HepG2 (cell line): ENCODE measurements around the gene CNN3. TPM values are rescaled to one million over a fixed set of nuclear protein-coding genes. Genes with fewer than 3 reads are reported as not detected.
A peak's percentile ranks its signal among the peaks of the same experiment; 100 is the strongest.

Source experiments
- ZMYM3 ChIP-seq: sonication (generic); formaldehyde crosslinking; IDR thresholded peaks from 2 replicates; pipeline ENCODE4 v1.5.1; 2020; ENCODE audit warnings: mild to moderate bottlenecking, missing genetic modification reagents
- ZNF780A ChIP-seq: sonication (generic); formaldehyde crosslinking; IDR thresholded peaks from 2 replicates; pipeline ENCODE4 v1.8.0; 2022; ENCODE audit warnings: mild to moderate bottlenecking, missing genetic modification reagents, moderate library complexity
- ZSCAN29 ChIP-seq: sonication (generic); formaldehyde crosslinking; conservative IDR thresholded peaks from 2 replicates; pipeline ENCODE4 v1.4.0; 2020; ENCODE audit warnings: mild to moderate bottlenecking, missing genetic modification reagents
- polyA plus RNA-seq, 8 experiments: library from polyadenylated mRNA; depleted of rRNA in 3 of 8; stranded (reverse) in 7 of 8; unstranded in 1 of 8; fragments of >200 nt; fragmentation: Illumina TruSeq in 4 of 8; extraction: Trizol in 4 of 8; gene quantifications; 2 replicates each; pipeline versions ENCODE4 v1.2.1 to v1.2.3, GENCODE V29; 2011 to 2016; ENCODE audit warnings: low read depth in 4 of 8, missing spikeins in 1 of 8, mixed read lengths in 1 of 8; ENCODE audit not compliant: insufficient read depth in 1 of 8
- total RNA-seq, 5 experiments: library from RNA; depleted of rRNA; stranded (reverse); fragments of >200 nt; fragmentation: Illumina TruSeq; extraction: Trizol; gene quantifications; 2 replicates each; pipeline ENCODE4 v1.2.3, GENCODE V29; 2016; ENCODE audit warnings: low read depth in 1 of 5
- TF ChIP-seq, protein P1 (sequence below): sonication (generic); formaldehyde crosslinking; IDR thresholded peaks from one replicate; pipeline ENCODE4 v1.5.1; 2020; ENCODE audit warnings: mild to moderate bottlenecking, missing genetic modification reagents; ENCODE audit errors: not compliant biosample characterization
- TF ChIP-seq, protein P2 (sequence below): sonication (generic); formaldehyde crosslinking; IDR thresholded peaks from 2 replicates; pipeline ENCODE4 v1.4.0; 2020; ENCODE audit warnings: missing genetic modification reagents
- TF ChIP-seq, protein P3 (sequence below), 2 experiments: sonication (generic) in 1 of 2; formaldehyde crosslinking in 1 of 2; IDR thresholded peaks; 2 replicates each; pipeline versions ENCODE4 v1.4.0 to v1.6.1; 2016 to 2020; ENCODE audit warnings: borderline replicate concordance in 1 of 2, low read depth in 1 of 2, mild to moderate bottlenecking in 1 of 2, missing genetic modification reagents in 1 of 2
- TF ChIP-seq, protein P4 (sequence below): sonication (generic); formaldehyde crosslinking; IDR thresholded peaks from 2 replicates; pipeline ENCODE4 v1.5.1; 2020; ENCODE audit warnings: missing genetic modification reagents, mild to moderate bottlenecking, borderline replicate concordance

Gene CNN3
- total and polyA plus RNA-seq, 2 of the 13 experiments (the other 11 are each of a cell fraction or from before 2014, with no cell fraction given): 113 to 223 TPM

DNA sequence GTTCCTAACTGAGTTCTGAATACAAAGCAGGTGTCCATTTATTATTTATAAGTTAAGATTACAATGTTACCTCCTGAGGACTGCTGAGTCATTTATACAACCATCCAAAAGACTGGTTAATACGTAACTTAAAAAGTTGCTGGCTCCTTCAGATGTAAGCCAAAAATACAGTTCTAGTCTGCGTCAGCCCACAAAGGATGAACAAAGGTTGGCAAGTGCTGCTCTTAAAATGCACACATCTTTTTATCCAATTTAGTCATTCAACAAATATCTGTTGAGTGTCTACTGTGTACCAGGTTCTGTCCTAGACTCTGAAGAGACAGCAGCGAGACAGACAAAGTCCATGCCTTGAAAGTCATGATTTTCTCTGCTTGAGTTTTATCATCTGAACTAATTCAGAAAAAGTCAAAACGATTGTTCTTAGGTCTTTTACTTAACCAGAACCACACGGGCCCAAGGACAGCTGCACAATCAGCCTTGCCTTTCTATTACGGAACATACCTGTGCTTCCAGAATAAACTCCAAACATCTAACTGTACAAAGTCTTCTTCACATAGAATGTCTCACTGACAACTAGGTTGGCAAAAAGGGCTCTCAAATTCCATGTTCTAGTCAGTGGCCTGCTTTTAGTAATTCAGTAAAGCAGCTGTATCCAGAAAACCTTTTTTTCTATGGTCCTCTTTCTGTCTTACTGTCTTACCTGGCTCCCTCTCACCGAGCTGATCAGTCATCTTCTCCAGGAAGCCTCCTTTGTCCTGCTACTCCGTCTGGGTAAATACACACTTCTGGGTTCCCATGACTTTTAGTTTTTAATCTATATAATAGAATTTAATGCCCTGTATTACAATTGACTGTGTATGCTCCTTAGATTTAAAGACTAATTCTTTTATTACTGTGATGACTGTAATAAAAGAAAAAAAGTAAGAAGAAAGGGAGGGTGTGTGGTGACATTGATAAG is 15.5 kb upstream of the CNN3 start (continued):
- TF ChIP-seq, protein P1, sequence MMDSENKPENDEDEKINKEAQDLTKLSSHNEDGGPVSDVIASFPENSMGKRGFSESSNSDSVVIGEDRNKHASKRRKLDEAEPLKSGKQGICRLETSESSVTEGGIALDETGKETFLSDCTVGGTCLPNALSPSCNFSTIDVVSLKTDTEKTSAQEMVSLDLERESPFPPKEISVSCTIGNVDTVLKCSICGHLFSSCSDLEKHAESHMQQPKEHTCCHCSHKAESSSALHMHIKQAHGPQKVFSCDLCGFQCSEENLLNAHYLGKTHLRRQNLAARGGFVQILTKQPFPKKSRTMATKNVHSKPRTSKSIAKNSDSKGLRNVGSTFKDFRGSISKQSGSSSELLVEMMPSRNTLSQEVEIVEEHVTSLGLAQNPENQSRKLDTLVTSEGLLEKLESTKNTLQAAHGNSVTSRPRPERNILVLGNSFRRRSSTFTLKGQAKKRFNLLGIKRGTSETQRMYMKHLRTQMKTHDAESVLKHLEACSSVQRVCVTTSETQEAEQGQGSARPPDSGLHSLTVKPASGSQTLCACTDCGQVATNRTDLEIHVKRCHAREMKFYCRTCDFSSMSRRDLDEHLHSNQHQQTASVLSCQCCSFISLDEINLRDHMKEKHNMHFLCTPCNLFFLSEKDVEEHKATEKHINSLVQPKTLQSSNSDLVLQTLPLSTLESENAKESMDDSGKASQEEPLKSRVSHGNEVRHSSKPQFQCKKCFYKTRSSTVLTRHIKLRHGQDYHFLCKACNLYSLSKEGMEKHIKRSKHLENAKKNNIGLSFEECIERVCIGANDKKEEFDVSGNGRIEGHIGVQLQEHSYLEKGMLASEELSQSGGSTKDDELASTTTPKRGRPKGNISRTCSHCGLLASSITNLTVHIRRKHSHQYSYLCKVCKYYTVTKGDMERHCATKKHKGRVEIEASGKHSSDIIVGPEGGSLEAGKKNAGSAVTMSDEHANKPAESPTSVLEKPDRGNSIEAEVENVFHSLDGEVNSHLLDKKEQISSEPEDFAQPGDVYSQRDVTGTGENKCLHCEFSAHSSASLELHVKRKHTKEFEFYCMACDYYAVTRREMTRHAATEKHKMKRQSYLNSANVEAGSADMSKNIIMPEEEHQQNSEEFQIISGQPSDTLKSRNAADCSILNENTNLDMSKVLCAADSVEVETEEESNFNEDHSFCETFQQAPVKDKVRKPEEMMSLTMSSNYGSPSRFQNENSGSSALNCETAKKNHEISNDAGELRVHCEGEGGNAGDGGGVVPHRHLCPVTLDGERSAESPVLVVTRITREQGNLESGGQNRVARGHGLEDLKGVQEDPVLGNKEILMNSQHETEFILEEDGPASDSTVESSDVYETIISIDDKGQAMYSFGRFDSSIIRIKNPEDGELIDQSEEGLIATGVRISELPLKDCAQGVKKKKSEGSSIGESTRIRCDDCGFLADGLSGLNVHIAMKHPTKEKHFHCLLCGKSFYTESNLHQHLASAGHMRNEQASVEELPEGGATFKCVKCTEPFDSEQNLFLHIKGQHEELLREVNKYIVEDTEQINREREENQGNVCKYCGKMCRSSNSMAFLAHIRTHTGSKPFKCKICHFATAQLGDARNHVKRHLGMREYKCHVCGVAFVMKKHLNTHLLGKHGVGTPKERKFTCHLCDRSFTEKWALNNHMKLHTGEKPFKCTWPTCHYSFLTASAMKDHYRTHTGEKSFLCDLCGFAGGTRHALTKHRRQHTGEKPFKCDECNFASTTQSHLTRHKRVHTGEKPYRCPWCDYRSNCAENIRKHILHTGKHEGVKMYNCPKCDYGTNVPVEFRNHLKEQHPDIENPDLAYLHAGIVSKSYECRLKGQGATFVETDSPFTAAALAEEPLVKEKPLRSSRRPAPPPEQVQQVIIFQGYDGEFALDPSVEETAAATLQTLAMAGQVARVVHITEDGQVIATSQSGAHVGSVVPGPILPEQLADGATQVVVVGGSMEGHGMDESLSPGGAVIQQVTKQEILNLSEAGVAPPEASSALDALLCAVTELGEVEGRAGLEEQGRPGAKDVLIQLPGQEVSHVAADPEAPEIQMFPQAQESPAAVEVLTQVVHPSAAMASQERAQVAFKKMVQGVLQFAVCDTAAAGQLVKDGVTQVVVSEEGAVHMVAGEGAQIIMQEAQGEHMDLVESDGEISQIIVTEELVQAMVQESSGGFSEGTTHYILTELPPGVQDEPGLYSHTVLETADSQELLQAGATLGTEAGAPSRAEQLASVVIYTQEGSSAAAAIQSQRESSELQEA (CRISPR knock-in tag): no peak
- TF ChIP-seq, protein P2, sequence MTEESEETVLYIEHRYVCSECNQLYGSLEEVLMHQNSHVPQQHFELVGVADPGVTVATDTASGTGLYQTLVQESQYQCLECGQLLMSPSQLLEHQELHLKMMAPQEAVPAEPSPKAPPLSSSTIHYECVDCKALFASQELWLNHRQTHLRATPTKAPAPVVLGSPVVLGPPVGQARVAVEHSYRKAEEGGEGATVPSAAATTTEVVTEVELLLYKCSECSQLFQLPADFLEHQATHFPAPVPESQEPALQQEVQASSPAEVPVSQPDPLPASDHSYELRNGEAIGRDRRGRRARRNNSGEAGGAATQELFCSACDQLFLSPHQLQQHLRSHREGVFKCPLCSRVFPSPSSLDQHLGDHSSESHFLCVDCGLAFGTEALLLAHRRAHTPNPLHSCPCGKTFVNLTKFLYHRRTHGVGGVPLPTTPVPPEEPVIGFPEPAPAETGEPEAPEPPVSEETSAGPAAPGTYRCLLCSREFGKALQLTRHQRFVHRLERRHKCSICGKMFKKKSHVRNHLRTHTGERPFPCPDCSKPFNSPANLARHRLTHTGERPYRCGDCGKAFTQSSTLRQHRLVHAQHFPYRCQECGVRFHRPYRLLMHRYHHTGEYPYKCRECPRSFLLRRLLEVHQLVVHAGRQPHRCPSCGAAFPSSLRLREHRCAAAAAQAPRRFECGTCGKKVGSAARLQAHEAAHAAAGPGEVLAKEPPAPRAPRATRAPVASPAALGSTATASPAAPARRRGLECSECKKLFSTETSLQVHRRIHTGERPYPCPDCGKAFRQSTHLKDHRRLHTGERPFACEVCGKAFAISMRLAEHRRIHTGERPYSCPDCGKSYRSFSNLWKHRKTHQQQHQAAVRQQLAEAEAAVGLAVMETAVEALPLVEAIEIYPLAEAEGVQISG (CRISPR knock-in tag): no peak
- TF ChIP-seq ZSCAN29 (CRISPR knock-in tag) (peak; percentile 67; the same call in 1 of the 2 replicates), ZMYM3 (CRISPR knock-in tag) (peak; percentile 66), ZNF780A (CRISPR knock-in tag) (no peak)
- TF ChIP-seq, protein P3, sequence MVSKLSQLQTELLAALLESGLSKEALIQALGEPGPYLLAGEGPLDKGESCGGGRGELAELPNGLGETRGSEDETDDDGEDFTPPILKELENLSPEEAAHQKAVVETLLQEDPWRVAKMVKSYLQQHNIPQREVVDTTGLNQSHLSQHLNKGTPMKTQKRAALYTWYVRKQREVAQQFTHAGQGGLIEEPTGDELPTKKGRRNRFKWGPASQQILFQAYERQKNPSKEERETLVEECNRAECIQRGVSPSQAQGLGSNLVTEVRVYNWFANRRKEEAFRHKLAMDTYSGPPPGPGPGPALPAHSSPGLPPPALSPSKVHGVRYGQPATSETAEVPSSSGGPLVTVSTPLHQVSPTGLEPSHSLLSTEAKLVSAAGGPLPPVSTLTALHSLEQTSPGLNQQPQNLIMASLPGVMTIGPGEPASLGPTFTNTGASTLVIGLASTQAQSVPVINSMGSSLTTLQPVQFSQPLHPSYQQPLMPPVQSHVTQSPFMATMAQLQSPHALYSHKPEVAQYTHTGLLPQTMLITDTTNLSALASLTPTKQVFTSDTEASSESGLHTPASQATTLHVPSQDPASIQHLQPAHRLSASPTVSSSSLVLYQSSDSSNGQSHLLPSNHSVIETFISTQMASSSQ (IDR thresholded peaks at IDR 0.05; ENCODE audit: low read depth): peak; percentile 75
- TF ChIP-seq, protein P3 (CRISPR knock-in tag; IDR thresholded peaks at IDR 0.05; ENCODE audit: borderline replicate concordance): peak; percentile 72; the same call in 1 of the 2 replicates
- TF ChIP-seq, protein P4, sequence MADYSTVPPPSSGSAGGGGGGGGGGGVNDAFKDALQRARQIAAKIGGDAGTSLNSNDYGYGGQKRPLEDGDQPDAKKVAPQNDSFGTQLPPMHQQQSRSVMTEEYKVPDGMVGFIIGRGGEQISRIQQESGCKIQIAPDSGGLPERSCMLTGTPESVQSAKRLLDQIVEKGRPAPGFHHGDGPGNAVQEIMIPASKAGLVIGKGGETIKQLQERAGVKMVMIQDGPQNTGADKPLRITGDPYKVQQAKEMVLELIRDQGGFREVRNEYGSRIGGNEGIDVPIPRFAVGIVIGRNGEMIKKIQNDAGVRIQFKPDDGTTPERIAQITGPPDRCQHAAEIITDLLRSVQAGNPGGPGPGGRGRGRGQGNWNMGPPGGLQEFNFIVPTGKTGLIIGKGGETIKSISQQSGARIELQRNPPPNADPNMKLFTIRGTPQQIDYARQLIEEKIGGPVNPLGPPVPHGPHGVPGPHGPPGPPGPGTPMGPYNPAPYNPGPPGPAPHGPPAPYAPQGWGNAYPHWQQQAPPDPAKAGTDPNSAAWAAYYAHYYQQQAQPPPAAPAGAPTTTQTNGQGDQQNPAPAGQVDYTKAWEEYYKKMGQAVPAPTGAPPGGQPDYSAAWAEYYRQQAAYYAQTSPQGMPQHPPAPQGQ: no peak
